GM13977 (cell line): ENCODE data around the gene PDXK.

Source experiments
- DNase-seq: peaks from one replicate; pipeline ENCODE4 v3.0.0; 2012; ENCODE audit warnings: low spot score
- in situ Hi-C: fragments of 300-500 bp; cut with MboI; formaldehyde crosslinking; loops from one replicate; pipeline ENCODE4 v1.12.0; 2022; ENCODE audit warnings: low sequenced_read_pairs, low pct_unique_long_range_greater_than_20kb, mixed read lengths, inconsistent platforms; ENCODE audit not compliant: unreplicated experiment
- TF ChIP-seq, protein P1 (sequence below): IDR thresholded peaks from 2 replicates; pipeline ENCODE4 v1.5.1; 2012; ENCODE audit warnings: mild to moderate bottlenecking, control low read depth; ENCODE audit not compliant: insufficient read depth; ENCODE audit errors: extremely low read depth, missing control alignments

PDXK gene

GRCh38 chr21:43733060-43733459 is 14.1 kb downstream of the PDXK start:
- TF ChIP-seq, protein P1, sequence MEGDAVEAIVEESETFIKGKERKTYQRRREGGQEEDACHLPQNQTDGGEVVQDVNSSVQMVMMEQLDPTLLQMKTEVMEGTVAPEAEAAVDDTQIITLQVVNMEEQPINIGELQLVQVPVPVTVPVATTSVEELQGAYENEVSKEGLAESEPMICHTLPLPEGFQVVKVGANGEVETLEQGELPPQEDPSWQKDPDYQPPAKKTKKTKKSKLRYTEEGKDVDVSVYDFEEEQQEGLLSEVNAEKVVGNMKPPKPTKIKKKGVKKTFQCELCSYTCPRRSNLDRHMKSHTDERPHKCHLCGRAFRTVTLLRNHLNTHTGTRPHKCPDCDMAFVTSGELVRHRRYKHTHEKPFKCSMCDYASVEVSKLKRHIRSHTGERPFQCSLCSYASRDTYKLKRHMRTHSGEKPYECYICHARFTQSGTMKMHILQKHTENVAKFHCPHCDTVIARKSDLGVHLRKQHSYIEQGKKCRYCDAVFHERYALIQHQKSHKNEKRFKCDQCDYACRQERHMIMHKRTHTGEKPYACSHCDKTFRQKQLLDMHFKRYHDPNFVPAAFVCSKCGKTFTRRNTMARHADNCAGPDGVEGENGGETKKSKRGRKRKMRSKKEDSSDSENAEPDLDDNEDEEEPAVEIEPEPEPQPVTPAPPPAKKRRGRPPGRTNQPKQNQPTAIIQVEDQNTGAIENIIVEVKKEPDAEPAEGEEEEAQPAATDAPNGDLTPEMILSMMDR, result no peak
- in situ Hi-C loops, result no loop called here
- DNase-seq, result no peak

GRCh38 chr21:43733529-43734071 is 14.7 kb downstream of the PDXK start:
- TF ChIP-seq, protein P1, result no peak
- no peak for DNase-seq
- in situ Hi-C loops, result no loop called here

- TF ChIP-seq, protein P1, result no peak
- in situ Hi-C loops, result no loop called here
- no peak for DNase-seq
These were observed 15.4 kb downstream of the PDXK start for GRCh38 chr21:43734131-43734927.

DNA sequence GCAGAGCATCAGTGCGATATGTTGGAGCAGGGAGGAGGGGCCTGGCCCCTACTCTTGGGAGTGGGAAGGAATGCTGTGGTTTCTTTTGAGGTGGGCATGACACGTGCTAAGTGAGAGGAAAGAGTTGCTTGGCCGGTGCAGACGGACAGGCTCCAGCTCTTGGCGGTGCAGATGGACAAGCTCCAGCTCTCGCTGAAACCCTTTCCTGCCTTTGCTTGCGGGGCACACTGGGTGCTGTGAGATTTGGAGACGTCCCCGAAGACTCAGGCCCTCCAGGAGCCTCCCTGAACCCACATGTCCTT is 15.9 kb downstream of the PDXK start:
- in situ Hi-C loops, result no loop called here
- TF ChIP-seq, protein P1, result no peak
- no peak for DNase-seq

GRCh38 chr21:43735236-43736091 is 16.5 kb downstream of the PDXK start:
- TF ChIP-seq, protein P1, result no peak
- DNase-seq, result no peak
- in situ Hi-C loops, result no loop called here

GRCh38 chr21:43736224-43736883 is 17.4 kb downstream of the PDXK start:
- TF ChIP-seq, protein P1, result no peak
- no peak for DNase-seq
- in situ Hi-C loops, result no loop called here
